Measurements from ENCODE around the gene NOXO1. TPM values are rescaled to one million over a fixed set of nuclear protein-coding genes. Genes with fewer than 3 reads are reported as not detected.
A peak's percentile ranks its signal among the peaks of the same experiment; 100 is the strongest.
"Not testable (repeated sequence)": the region's sequence is repeated elsewhere in the genome, so short reads cannot be mapped to it uniquely, and the experiment has no call there.

Gene NOXO1
- total RNA-seq, 1 donor: not detected

DNA sequence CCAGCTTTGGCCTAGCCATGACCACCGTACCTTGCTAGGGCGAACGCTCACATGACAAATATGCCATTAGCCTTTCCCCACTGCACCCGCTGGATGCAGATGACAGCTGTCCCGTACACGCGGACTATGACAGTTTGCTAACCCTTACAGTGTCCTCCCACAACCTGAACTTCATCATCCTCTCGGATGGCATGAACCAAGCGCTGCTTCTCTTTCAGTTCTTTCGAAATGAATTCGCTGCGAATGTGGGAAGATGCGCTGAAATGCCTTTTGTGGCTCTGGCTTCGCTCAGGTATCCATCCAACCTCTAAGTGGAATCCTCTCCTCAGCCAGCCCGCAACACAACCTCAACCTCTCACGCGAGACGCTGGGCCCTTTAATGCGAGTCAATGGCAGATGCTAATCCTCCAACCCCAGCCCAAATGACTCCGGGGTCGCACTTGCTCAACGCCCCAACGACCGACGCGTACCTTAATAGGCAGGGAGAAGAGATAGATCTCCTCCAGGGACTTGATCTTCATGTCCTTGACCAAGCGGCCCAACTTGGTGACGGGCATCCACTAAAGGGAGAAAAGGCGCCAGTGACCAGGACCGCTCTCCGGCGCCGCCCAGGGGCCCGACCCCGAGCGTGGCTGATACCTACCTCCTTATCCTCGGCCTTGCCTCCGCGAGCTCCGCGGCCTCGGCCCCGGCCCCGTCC lies 17.3 kb downstream of the NOXO1 start:
- peak in 1 of 3 donors; percentile 46 for DNase-seq (ENCODE audit: low read depth in 2 of 3, low spot score in 2 of 3)

GRCh38 chr16:1962161-1963153 lies 18.8 kb downstream of the NOXO1 start:
- not testable (repeated sequence) for DNase-seq (ENCODE audit: low read depth in 2 of 3, low spot score in 2 of 3)

DNA sequence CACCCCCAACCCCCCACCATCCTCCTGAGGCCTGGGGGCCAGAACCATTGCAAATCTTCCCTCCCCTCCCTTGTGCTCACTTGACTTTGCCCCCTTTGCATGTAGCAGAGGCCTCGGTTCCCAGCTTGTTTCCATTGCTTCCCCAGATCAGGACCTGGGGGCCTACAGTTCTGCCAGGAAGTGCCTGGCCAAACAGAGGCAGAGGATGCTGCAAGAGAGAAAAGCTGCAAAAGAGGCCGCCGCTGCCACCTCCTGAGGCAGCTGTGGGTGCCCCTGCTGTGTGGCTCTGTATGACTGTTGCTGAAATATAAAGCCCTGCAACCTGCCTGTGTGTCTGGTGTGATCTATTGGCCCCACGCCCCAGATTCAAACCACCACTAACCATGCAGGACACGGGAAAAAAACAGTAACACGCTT lies 19.6 kb downstream of the NOXO1 start:
- DNase-seq (ENCODE audit: low read depth in 2 of 3, low spot score in 2 of 3): no peak

DNA sequence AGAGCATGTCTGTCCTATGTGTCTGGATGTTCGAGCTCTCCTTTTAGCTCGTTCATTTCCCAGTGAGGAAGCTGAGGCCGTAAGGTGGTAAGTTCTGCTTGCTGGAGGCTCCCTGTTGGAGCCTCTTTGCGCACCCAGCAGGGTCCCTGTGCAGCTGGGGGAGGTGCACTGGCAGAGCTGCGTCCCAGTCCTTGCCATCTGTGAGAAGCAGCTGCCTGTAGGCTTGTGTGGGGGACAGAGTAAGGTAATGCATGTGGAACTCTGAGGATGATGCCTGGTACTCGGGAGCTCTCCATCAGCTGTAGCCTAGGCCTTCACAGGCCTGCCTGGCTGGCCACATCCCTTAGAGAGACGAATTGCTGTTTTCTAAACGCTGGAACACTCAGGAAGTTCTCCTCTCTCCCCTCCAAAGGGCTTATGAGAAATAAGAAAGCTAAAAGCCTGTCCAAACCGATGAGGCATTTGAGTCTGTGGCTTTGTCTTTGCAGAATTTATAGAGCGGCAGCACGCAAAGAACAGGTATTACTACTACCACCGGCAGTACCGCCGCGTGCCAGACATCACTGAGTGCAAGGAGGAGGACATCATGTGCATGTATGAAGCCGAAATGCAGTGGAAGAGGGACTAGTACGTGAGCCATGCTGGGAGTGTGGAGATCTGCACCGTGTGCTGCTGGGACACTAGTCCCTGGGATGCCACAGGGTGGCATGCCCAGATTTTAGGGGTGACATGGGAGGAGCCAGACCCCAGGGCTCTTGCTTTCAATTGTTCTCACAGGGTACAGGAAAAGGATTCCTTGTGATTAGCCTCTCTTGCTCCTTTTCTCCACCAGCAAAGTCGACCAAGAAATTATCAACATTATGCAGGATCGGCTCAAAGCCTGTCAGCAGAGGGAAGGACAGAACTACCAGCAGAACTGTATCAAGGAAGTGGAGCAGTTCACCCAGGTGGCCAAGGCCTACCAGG lies 20.3 kb downstream of the NOXO1 start:
- DNase-seq (ENCODE audit: low read depth in 2 of 3, low spot score in 2 of 3): no peak

DNA sequence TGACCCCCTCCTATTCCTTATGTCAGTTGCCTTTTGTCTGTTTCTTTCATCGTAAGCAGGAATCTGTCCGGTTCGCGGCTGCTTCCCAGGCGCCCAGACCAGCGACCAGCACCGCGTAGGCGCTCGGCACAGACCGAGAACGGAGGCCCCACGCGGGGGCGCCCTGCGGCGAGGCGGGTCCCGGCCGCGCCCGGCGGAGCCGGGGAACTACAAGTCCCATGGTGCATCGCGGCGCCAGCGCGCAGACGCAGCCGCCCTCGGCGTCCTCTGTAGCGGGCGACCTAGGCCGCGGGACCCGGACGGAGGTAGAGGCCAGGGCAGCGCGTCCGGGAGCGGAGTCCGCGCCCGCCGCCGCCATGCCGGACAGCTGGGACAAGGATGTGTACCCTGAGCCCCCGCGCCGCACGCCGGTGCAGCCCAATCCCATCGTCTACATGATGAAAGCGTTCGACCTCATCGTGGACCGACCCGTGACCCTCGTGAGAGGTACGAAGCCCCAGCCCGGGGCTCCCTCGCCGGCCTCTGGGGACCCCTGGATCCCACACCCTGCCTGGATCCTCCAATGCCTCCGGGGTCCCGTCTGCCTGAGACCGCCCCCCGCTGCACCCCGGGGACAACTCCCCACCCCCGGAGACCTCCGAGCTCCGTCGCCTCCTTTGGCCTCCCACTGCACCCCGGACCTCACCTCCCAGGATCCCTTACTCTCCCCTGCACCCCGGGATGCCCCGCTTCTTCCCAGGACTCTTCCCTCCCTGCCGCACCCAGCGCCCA lies 21.8 kb downstream of the NOXO1 start, which contains the start of gene NDUFB10:
NDUFB10 (plus strand) TSS at position 270 of the 771 bp plus-strand sequence; CDS start at position 357, 87 bp downstream.
- DNase-seq (ENCODE audit: low read depth in 2 of 3, low spot score in 2 of 3): peak; percentile 80 to 87 (median 82)

GRCh38 chr16:1958715-1959268 lies 22.5 kb downstream of the NOXO1 start:
- DNase-seq (ENCODE audit: low read depth in 2 of 3, low spot score in 2 of 3): no peak

GRCh38 chr16:1958143-1958491 lies 23.2 kb downstream of the NOXO1 start:
- DNase-seq (ENCODE audit: low read depth in 2 of 3, low spot score in 2 of 3): not testable (repeated sequence)

DNA sequence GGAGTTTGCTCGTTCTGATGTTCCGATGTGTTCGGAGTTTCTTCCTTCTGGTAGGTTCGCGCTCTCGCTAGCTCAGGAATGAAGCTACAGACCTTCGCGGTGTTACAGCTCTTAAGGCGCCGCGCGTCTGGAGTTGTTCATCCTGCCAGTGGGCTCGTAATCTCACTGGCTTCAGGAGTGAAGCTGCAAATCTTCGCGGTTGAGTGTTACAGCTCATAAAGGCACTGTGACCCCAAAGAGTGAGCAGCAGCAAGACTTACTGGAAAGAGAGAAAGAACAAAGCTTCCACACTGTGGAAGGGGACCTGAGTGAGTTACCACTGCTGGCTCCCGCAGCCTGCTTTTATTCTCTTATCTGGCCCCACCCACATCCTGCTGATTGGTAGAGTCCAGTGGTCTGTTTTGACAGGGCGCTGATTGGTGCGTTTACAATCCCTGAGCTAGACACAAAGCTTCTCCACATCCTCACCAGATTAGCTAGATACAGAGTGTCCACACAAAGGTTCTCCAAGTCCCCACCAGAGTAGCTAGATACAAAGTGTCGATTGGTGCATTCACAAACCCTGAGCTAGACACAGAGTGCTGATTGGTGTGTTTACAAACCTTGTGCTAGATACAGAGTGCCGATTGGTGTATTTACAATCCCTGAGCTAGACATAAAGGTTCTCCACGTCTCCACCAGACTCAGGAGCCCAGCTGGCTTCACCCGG lies 23.7 kb downstream of the NOXO1 start:
- not testable (repeated sequence) for DNase-seq (ENCODE audit: low read depth in 2 of 3, low spot score in 2 of 3)

- no peak for DNase-seq (ENCODE audit: low read depth in 2 of 3, low spot score in 2 of 3)
These were observed 27.5 kb downstream of the NOXO1 start for GRCh38 chr16:1953734-1954133.

- DNase-seq (ENCODE audit: low read depth in 2 of 3, low spot score in 2 of 3): no peak
These were observed 30.7 kb downstream of the NOXO1 start for GRCh38 chr16:1950559-1950958.

DNA sequence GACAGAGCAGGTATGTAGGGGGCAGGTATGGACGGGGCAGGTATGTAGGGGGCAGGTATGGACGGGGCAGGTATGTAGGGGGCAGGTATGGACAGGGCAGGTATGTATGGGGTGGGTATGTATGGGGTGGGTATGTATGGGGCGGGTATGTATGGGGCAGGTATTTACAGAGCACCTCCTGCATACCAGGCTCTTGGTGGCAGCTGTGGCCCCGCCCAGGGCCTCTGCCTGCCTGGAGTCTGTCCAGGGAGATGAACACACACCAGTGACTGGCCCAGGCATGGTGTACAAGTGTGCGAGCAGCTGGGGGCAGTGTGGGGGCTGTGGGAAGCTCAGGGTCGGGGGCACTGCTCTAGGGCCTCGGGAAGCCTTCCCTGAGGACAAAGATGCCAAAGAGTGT lies 31.2 kb downstream of the NOXO1 start:
- no peak for DNase-seq (ENCODE audit: low read depth in 2 of 3, low spot score in 2 of 3)

DNA sequence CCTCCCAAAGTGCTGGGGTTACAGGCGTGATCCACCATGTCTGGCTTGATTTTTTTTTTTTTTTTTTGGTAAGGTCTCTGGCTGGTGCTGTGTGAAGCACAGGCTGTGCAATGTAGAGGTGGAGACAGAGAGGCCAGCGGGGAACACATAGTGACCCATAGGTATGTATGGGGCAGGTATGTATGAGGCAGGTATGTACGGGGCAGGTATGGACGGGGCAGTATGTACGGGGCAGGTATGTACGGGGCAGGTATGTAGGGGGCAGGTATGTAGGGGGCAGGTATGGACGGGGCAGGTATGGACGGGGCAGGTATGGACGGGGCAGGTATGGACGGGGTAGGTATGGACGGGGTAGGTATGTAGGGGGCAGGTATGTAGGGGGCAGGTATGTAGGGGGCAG lies 31.8 kb downstream of the NOXO1 start:
- no peak for DNase-seq (ENCODE audit: low read depth in 2 of 3, low spot score in 2 of 3)

GRCh38 chr16:1947369-1947670 lies 33.9 kb downstream of the NOXO1 start:
- no peak for DNase-seq (ENCODE audit: low read depth in 2 of 3, low spot score in 2 of 3)

DNA sequence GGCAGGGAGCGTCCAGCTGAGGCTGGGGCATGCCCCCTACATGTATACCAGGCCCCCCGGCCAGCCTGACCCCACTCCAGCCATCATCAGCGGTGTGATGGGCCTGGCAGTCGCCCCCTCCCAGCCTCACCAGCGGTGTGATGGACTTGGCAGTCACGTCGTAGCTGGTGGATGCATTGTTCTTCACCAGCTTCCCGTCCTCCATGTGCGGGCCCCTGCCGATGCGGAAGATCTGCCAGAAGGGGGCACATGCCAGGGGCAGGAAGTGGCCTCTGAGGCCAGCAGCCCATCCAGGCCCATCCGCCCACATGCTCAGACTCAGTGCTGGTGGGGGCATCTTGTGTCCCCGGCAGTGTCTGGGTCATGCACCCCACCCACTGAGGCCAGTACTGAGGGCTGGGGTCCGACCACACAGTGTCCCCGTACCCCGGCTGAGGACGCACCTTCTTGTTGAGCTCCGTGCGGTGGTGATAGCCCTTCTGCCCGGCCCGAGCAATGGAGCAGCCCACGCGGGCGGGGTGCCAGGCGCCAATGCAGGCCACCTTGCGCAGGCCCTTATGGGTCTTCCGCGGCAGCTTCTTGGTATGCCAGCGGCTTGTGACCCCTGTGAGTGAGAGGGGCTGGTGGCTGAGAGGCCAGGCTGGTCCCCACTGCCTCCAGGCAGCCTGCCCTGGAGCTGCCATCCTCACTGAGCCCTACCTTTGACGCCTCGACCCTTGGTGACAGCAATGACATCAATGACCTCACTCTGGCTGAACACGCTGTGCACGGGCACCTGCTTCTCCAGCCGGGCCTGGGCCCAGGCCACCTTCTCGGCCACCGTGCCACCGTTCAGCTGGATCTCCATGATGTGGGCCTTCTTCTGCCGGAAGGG lies 34.5 kb downstream of the NOXO1 start:
- no peak for DNase-seq (ENCODE audit: low read depth in 2 of 3, low spot score in 2 of 3)

- DNase-seq (ENCODE audit: low read depth in 2 of 3, low spot score in 2 of 3): no peak
These were observed 35.5 kb downstream of the NOXO1 start for GRCh38 chr16:1945559-1946391.

DNA sequence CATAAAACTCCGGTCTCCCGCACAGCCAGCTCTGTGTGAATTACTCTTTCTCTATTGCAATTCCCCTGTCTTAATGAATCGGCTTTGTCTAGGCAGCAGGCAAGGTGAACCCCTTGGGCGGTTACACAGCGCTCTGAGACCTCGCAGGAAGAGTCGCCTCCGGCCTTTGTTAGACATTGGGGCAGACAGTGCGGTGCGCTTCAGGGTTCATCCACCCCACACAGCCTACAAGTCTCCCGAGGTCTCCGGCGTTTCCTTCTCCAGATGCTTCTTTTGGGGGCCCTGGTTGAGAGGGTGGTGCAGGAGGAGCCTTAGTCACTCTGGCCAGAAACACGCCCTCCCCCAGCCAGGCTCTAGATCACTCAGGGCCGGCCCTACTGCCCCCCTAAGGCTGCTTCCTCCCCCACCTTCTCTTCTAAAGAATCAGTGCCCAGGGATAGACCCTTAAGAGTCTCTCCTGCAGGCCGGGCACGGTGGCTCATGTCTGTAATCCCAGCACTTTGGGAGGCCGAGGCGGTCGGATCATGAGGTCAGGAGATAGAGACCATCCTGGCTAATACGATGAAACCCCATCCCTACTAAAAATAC lies 36.6 kb downstream of the NOXO1 start:
- DNase-seq (ENCODE audit: low read depth in 2 of 3, low spot score in 2 of 3): no peak

Measured in hematopoietic multipotent progenitor cell (in vitro differentiated cells).